HEK293 (cell line): ENCODE results near the gene ZDHHC24.

Source experiments
- CTCF ChIA-PET: fragments of 350-600 bp; formaldehyde crosslinking; extraction: SDS; loops from one replicate; lab custom pipeline; 2021; ENCODE audit warnings: antibody characterized with exemption; lab: Yijun Ruan, JAX
- POLR2A ChIA-PET: fragments of 300-600 bp; formaldehyde crosslinking; extraction: SDS; loops from one replicate; lab custom pipeline; 2020; ENCODE audit warnings: antibody characterized with exemption, inconsistent platforms; lab: Yijun Ruan, JAX
- H3K27ac ChIP-seq: fragments of 200-500 bp; sonication (Bioruptor generic); 2 replicates; pipeline ENCODE4 v1.5.1; 2014; ENCODE audit warnings: low read depth, low read length, control low read depth, inconsistent platforms; ENCODE audit errors: extremely low read depth
- H3K36me3 ChIP-seq, 2 experiments: fragments of 200-500 bp in 1 of 2; sonication (Bioruptor generic) in 1 of 2; 1 replicate in 1 of 2; 2 replicates in 1 of 2; pipeline ENCODE4 v1.5.1; 2014 to 2017; ENCODE audit warnings: inconsistent platforms in 2 of 2, low read length in 2 of 2; ENCODE audit not compliant: control insufficient read depth in 2 of 2, insufficient read depth in 1 of 2
- H3K4me1 ChIP-seq: fragments of 200-500 bp; sonication (Bioruptor generic); 2 replicates; pipeline ENCODE4 v1.5.1; 2014; ENCODE audit warnings: mild to moderate bottlenecking, low read length, inconsistent platforms; ENCODE audit not compliant: control insufficient read depth, insufficient read depth
- H3K4me3 ChIP-seq: 2 replicates; pipeline ENCODE4 v1.5.1; 2011; ENCODE audit warnings: low read depth, mild to moderate bottlenecking, control low read depth, low read length, moderate library complexity
- H3K9me3 ChIP-seq: fragments of 200-500 bp; sonication (Bioruptor generic); 2 replicates; pipeline ENCODE4 v1.5.1; 2014; ENCODE audit warnings: low read depth, low read length, inconsistent platforms; ENCODE audit not compliant: control insufficient read depth, insufficient read depth
- CTCF ChIP-seq: fragments of 450-650 bp; formaldehyde crosslinking; IDR thresholded peaks from 2 replicates; pipeline ENCODE4 v1.5.1; 2016; ENCODE audit warnings: missing biosample characterization, missing genetic modification characterization
- GLIS2 ChIP-seq: fragments of 450-650 bp; formaldehyde crosslinking; IDR thresholded peaks from 2 replicates; pipeline ENCODE4 v1.5.1; 2016; ENCODE audit warnings: missing biosample characterization, missing genetic modification characterization
- IKZF3 ChIP-seq: fragments of 450-650 bp; IDR thresholded peaks from 2 replicates; pipeline ENCODE4 v1.5.0; 2018; ENCODE audit warnings: missing biosample characterization, mild to moderate bottlenecking, missing genetic modification characterization, moderate library complexity
- KLF9 ChIP-seq: fragments of 450-650 bp; formaldehyde crosslinking; IDR thresholded peaks from 2 replicates; pipeline ENCODE4 v1.5.1; 2016; ENCODE audit warnings: missing biosample characterization, missing genetic modification characterization, low read depth
- PRDM10 ChIP-seq: fragments of 450-650 bp; formaldehyde crosslinking; IDR thresholded peaks from 2 replicates; pipeline ENCODE4 v1.5.1; 2016; ENCODE audit warnings: missing biosample characterization, missing genetic modification characterization
- REPIN1 ChIP-seq: fragments of 450-650 bp; formaldehyde crosslinking; IDR thresholded peaks from 2 replicates; pipeline ENCODE4 v1.5.1; 2017; ENCODE audit warnings: missing biosample characterization, missing genetic modification characterization, low read depth
- ZBTB11 ChIP-seq: fragments of 450-650 bp; formaldehyde crosslinking; conservative IDR thresholded peaks from 2 replicates; pipeline ENCODE4 v1.5.1; 2016; ENCODE audit warnings: low read depth, missing biosample characterization, missing genetic modification characterization
- ZBTB20 ChIP-seq: fragments of 450-650 bp; formaldehyde crosslinking; IDR thresholded peaks from 2 replicates; pipeline ENCODE4 v1.5.1; 2016; ENCODE audit warnings: missing biosample characterization, missing genetic modification characterization
- ZBTB26 ChIP-seq: fragments of 450-650 bp; formaldehyde crosslinking; optimal IDR thresholded peaks from 2 replicates; pipeline ENCODE3; 2016; ENCODE audit warnings: missing biosample characterization, mild to moderate bottlenecking, missing genetic modification characterization
- ZBTB48 ChIP-seq: fragments of 450-650 bp; formaldehyde crosslinking; IDR thresholded peaks from 2 replicates; pipeline ENCODE4 v1.5.1; 2016; ENCODE audit warnings: missing biosample characterization, missing genetic modification characterization
- ZBTB8A ChIP-seq: fragments of 450-650 bp; formaldehyde crosslinking; IDR thresholded peaks from 2 replicates; pipeline ENCODE4 v1.5.1; 2016; ENCODE audit warnings: missing biosample characterization, missing genetic modification characterization
- ZFHX2 ChIP-seq: fragments of 450-650 bp; formaldehyde crosslinking; conservative IDR thresholded peaks from 2 replicates; pipeline ENCODE4 v1.5.1; 2016; ENCODE audit warnings: missing biosample characterization, missing genetic modification characterization
- ZNF157 ChIP-seq: fragments of 450-650 bp; formaldehyde crosslinking; IDR thresholded peaks from 2 replicates; pipeline ENCODE4 v1.5.1; 2016; ENCODE audit warnings: missing biosample characterization, missing genetic modification characterization
- ZNF211 ChIP-seq: fragments of 450-650 bp; formaldehyde crosslinking; IDR thresholded peaks from 2 replicates; pipeline ENCODE4 v1.5.1; 2016; ENCODE audit warnings: low read depth, missing biosample characterization, missing genetic modification characterization
- ZNF341 ChIP-seq: fragments of 450-650 bp; formaldehyde crosslinking; IDR thresholded peaks from 2 replicates; pipeline ENCODE4; 2016; ENCODE audit warnings: low read depth, missing biosample characterization, missing genetic modification characterization
- ZNF366 ChIP-seq: fragments of 450-650 bp; formaldehyde crosslinking; conservative IDR thresholded peaks from 2 replicates; pipeline ENCODE4 v1.5.1; 2016; ENCODE audit warnings: missing biosample characterization, missing genetic modification characterization
- ZNF404 ChIP-seq: fragments of 450-650 bp; formaldehyde crosslinking; IDR thresholded peaks from 2 replicates; pipeline ENCODE4 v1.5.1; 2017; ENCODE audit warnings: missing biosample characterization, missing genetic modification characterization
- ZNF600 ChIP-seq: fragments of 450-650 bp; formaldehyde crosslinking; IDR thresholded peaks from 2 replicates; pipeline ENCODE4 v1.5.1; 2016; ENCODE audit warnings: missing biosample characterization, missing genetic modification characterization
- ZNF670 ChIP-seq: fragments of 450-650 bp; formaldehyde crosslinking; IDR thresholded peaks from 2 replicates; pipeline ENCODE4 v1.5.1; 2016; ENCODE audit warnings: missing biosample characterization, missing genetic modification characterization, low read depth
- ZNF747 ChIP-seq: fragments of 450-650 bp; formaldehyde crosslinking; IDR thresholded peaks from 2 replicates; pipeline ENCODE4 v1.5.1; 2016; ENCODE audit warnings: missing biosample characterization, missing genetic modification characterization

Gene ZDHHC24

GRCh38 chr11:66593303-66593635 is 47.4 kb upstream of the ZDHHC24 start:
- Histone ChIP-seq H3K9me3 (no peaks in the 10 kb centered on the region), H3K36me3 (peaks cover 0 to 12% of the 10 kb centered on the region in 2 experiments; a peak in 2 of 3 replicates), H3K4me1 (no peaks in the 10 kb centered on the region), H3K4me3 (peak overlapping the region; percentile 67), H3K27ac (peak overlapping the region; percentile 11; the same call in 1 of the 2 replicates)
- CTCF ChIA-PET: interaction anchor here (0.6 to 4.5 kb wide), 13 partner anchors 10 to 127 kb away, joined by 3 to 49 read pairs (median 4); partner anchors contain the start of genes PELI3, RBM4B and ZDHHC24
- TF ChIP-seq IKZF3 (tag by site-specific recombination) (no peak), ZBTB11 (tag by site-specific recombination) (0 out of 2 replicates have a peak, but pooled peaks have one; percentile 1), ZNF211 (tag by site-specific recombination) (no peak), ZNF600 (tag by site-specific recombination) (peak; percentile 47; the same call in 1 of the 2 replicates), ZNF404 (tag by site-specific recombination) (no peak), PRDM10 (peak; percentile 98), ZBTB8A (tag by site-specific recombination) (no peak), REPIN1 (tag by site-specific recombination) (no peak), GLIS2 (peak; percentile 53), ZBTB20 (0 out of 2 replicates have a peak, but pooled peaks have one; percentile 13), ZBTB48 (peak; percentile 44; the same call in 1 of the 2 replicates), ZFHX2 (tag by site-specific recombination) (0 out of 2 replicates have a peak, but pooled peaks have one; percentile 6), ZBTB26 (tag by site-specific recombination) (peak; percentile 16)
- POLR2A ChIA-PET: interaction anchor here (0.8 to 3.2 kb wide), 9 partner anchors 9 to 85 kb away, joined by 3 to 28 read pairs (median 5); partner anchors contain the start of genes ACTN3, RBM14, RBM4B and ZDHHC24

GRCh38 chr11:66592457-66593302 is 46.8 kb upstream of the ZDHHC24 start, which contains the start of the genes CCDC87 and CCS:
TSS of gene CCDC87 (minus strand) at chr11:66593063. CDS start at chr11:66593015, 48 bp downstream.
TSS of gene CCS (plus strand) at chr11:66593185. CDS start at chr11:66593262, 77 bp downstream.
- ChIA-PET POLR2A (interaction anchor here (0.5 to 3.2 kb wide), 9 partner anchors 20 to 85 kb away, joined by 3 to 28 read pairs (median 5); partner anchors contain the start of genes RBM14, RBM4, RBM4B and ZDHHC24), CTCF (interaction anchor here (0.6 to 4.5 kb wide), 19 partner anchors 9 to 765 kb away, joined by 3 to 49 read pairs (median 4); partner anchors contain the start of genes PELI3 and ZDHHC24)
- no peaks in the 10 kb centered on the region for H3K4me1 ChIP-seq
- H3K36me3 ChIP-seq: peaks cover 0 to 12% of the 10 kb centered on the region in 2 experiments; a peak in 2 of 3 replicates
- peak within 1 kb of the TSS; percentile 67 for H3K4me3 ChIP-seq
- H3K9me3 ChIP-seq: no peaks in the 10 kb centered on the region
- peak within 1 kb of the TSS; percentile 11; the same call in 1 of the 2 replicates for H3K27ac ChIP-seq
- TF ChIP-seq KLF9 (tag by site-specific recombination) (no peak), ZNF366 (tag by site-specific recombination) (no peak), CTCF (peak; percentile 99), ZNF747 (tag by site-specific recombination) (no peak), ZNF157 (tag by site-specific recombination) (no peak), ZNF341 (tag by site-specific recombination) (peak; percentile 76), ZNF670 (tag by site-specific recombination) (no peak)
